Activated CD8-positive, alpha-beta memory T cell treated with anti-CD3 and anti-CD28 coated beads for 24 hours (primary cell): Measurements from ENCODE around the gene DHX57.

ENCODE experiments used
- DNase-seq: peaks from one replicate; pipeline ENCODE4 v3.0.0-alpha.2; 2020

DHX57 gene

GRCh38 chr2:38748391-38748790, 127.3 kb downstream of the DHX57 start:
- DNase-seq: no peak

GRCh38 chr2:38747819-38748218, 127.9 kb downstream of the DHX57 start:
- DNase-seq: no peak
